Right lobe of liver (tissue), 4 donors: ENCODE data around the gene DSCAM.

Experiments used
- CTCF ChIP-seq, 4 donors: fragments of 200-600 bp in 3 of 4; fragments of 450-650 bp in 1 of 4; IDR thresholded peaks; one replicate each; pipeline versions ENCODE4 v1.5.1 to v1.8.0; 2016 to 2022; ENCODE audit warnings: antibody characterized with exemption in 4 of 4, mild to moderate bottlenecking in 2 of 4
- POLR2A ChIP-seq: fragments of 450-650 bp; IDR thresholded peaks from one replicate; pipeline ENCODE4 v1.6.1; 2017; ENCODE audit warnings: antibody characterized with exemption, mild to moderate bottlenecking
- donor health status: DM: no; HTN: no; CAD: no.
- donor health status: DM: no; HTN: no; CAD: no.
- donor health status: DM: no; HTN: yes; CAD: no.

DNA sequence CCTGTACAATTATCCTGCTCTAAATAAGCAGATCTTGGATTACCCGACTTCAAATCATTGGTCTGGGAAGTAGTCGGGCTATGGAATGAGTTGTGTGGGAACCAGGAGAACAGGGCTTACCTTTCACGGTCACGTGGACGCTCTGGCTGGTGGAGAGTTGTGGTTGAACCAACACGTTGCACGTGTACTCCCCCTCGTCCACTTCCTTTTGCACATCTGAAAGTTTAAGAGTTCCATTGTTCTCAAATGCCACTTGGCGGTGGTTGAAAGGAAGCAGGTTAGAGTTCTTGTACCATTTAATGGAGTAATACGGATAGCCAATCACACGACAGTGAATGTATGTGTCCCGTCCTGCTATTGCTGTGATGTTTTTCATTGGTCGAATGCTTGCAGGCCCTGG is 509.0 kb downstream of the DSCAM start:
- TF ChIP-seq CTCF (IDR thresholded peaks at IDR 0.05) (no peak), POLR2A (no peak)
